GM12891 (cell line): ENCODE measurements around the gene PTPRN2.

Source experiments
- DNase-seq: peaks from one replicate; pipeline ENCODE4 v3.0.0; 2011; ENCODE audit warnings: low spot score; ENCODE audit not compliant: insufficient read length
- FAIRE-seq: peaks from 2 replicates; lab custom pipeline; 2011; peaks lifted over from hg19 to GRCh38; lab: Jason Lieb, UNC
- PAX5 ChIP-seq: IDR thresholded peaks from 2 replicates; pipeline ENCODE4 v1.6.1; 2011; ENCODE audit warnings: low read length, moderate library complexity, mild to moderate bottlenecking; ENCODE audit not compliant: insufficient read depth, severe bottlenecking
- POLR2A ChIP-seq: IDR thresholded peaks from 2 replicates; pipeline ENCODE4 v1.6.1; 2011; ENCODE audit warnings: low read depth, low read length, control low read depth
- POLR2AphosphoS5 ChIP-seq: IDR thresholded peaks from 2 replicates; pipeline ENCODE4 v1.6.1; 2011; ENCODE audit warnings: low read depth, low read length, control low read depth
- POU2F2 ChIP-seq: IDR thresholded peaks from 2 replicates; pipeline ENCODE4 v1.6.1; 2011; ENCODE audit warnings: low read depth, mild to moderate bottlenecking, control low read depth, low read length, moderate library complexity
- SPI1 ChIP-seq: IDR thresholded peaks from 2 replicates; pipeline ENCODE4 v1.6.1; 2011; ENCODE audit warnings: low read depth, low read length, control low read depth
- TAF1 ChIP-seq: IDR thresholded peaks from 2 replicates; pipeline ENCODE4 v1.6.1; 2011; ENCODE audit warnings: low read depth, low read length, control low read depth

PTPRN2 gene

GRCh38 chr7:157751406-157751805, 836.2 kb downstream of the PTPRN2 start:
- DNase-seq (no peak), FAIRE-seq (no peak)
- TF ChIP-seq POLR2A (no peak), POU2F2 (no peak), PAX5 (no peak), TAF1 (no peak), POLR2AphosphoS5 (no peak), SPI1 (no peak)

DNA sequence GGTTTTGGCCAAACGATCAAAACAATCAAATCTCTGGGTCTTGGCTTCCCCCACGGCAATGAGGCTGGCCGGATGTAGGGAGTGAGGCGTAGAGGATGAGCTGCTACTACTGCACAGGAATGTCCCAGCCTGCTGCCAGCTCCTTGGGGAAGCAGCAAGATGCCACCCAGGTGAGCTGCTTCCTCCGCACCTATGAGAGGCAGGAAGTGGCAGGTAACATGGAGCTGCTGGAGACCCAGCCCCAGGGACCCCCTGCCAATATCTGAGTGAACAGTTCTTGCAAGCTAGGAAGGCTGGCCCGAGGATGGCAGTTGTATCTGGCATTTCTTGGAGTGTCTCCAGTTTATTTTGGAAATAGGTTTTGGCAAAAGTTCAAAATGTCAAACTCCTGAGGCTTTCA, 837.3 kb downstream of the PTPRN2 start:
- DNase-seq = no peak
- FAIRE-seq = no peak
- no peak for TF ChIP-seq POU2F2
- no peak for TF ChIP-seq SPI1
- no peak for TF ChIP-seq TAF1
- TF ChIP-seq POLR2AphosphoS5 = no peak
- no peak for TF ChIP-seq PAX5
- no peak for TF ChIP-seq POLR2A

- TF ChIP-seq POLR2AphosphoS5 (no peak), TAF1 (no peak), SPI1 (no peak), PAX5 (no peak), POLR2A (no peak)
- DNase-seq (no peak), FAIRE-seq (no peak)
These were observed 841.6 kb downstream of the PTPRN2 start for GRCh38 chr7:157745721-157746709.

DNA sequence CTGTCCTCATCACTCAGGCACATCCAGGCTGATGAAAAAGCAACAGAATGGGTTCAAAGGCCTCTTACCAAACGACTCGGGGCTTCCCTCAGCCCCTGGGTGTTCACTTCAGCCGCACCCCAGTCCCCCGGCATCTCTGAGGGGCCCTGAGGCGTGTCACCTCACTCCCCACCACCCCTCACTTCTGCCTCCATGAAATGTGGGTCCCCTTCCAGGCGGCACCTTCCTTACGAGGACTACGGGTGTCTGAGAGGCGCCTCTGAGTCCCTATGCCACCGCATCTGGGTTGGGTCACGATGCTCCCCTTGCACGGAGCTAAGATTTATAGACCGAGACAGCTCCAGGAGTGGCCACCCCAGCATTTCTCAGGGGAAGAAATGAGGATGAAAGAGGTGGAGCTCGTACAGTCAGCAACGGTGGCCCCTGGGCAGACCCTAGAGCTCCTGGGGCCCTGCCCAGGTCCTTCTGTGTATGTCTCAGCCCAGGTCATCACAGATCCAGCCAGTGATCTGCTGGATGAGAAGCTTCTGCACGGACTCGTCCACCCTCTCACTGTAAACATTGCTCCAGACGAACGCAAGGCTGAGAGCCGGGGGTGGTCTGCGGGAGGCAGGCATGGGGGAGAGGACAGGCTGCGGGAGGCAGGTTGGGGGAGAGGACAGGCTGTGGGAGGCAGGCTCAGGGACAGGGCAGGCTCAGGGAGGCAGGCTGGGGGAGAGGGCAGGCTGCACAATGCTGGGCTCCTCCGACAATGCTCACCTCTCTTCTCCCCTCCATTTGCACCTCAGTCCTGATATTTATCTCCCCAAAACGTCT, 842.6 kb downstream of the PTPRN2 start:
- TF ChIP-seq POU2F2 (no peak), TAF1 (no peak), POLR2A (no peak), PAX5 (no peak), SPI1 (no peak), POLR2AphosphoS5 (no peak)
- no peak for FAIRE-seq
- DNase-seq = no peak

- TF ChIP-seq SPI1 = no peak
- no peak for TF ChIP-seq POLR2A
- no peak for TF ChIP-seq POU2F2
- no peak for FAIRE-seq
- no peak for DNase-seq
These were observed 843.7 kb downstream of the PTPRN2 start for GRCh38 chr7:157743781-157744525.

DNA sequence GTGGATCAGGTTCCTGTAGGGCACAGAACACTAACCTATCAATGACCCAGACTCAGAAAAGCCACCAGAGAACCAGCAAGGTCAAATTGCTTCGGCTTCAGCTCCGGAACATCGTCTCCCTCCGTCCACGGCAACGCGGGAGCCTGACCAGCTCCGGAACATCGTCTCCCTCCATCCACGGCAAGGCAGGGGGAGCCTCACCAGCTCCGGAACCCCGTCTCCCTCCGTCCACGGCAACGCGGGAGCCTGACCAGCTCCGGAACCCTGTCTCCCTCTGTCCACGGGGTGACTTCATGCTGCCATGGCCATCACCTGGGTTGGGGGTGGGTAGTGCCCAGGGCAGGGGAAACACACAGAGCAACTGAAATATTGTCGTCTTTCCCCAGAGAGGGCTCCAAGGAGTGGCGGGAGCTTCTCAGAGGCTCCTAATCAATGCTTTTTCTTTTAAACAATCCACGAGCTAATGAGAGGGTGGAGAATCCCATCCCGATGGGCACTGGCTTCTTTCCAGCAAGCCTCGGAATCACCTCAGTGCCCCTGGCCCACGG, 847.3 kb downstream of the PTPRN2 start:
- FAIRE-seq = no peak
- TF ChIP-seq POLR2A = no peak
- TF ChIP-seq POU2F2 = no peak
- TF ChIP-seq SPI1 = no peak
- no peak for TF ChIP-seq POLR2AphosphoS5
- no peak for TF ChIP-seq PAX5
- TF ChIP-seq TAF1 = no peak
- DNase-seq = no peak

- FAIRE-seq (no peak), DNase-seq (no peak)
- TF ChIP-seq SPI1 (no peak), TAF1 (no peak), POLR2AphosphoS5 (no peak), POU2F2 (no peak), POLR2A (no peak), PAX5 (no peak)
These were observed 848.0 kb downstream of the PTPRN2 start for GRCh38 chr7:157739650-157740049.

- TF ChIP-seq SPI1 (no peak), PAX5 (no peak), POLR2AphosphoS5 (no peak), POLR2A (no peak), POU2F2 (no peak), TAF1 (no peak)
- DNase-seq = no peak
- no peak for FAIRE-seq
These were observed 848.6 kb downstream of the PTPRN2 start for GRCh38 chr7:157739031-157739430.

GRCh38 chr7:157738066-157738460, 849.6 kb downstream of the PTPRN2 start:
- TF ChIP-seq PAX5 (no peak), POLR2A (no peak), SPI1 (no peak), TAF1 (no peak), POU2F2 (no peak), POLR2AphosphoS5 (no peak)
- no peak for DNase-seq
- FAIRE-seq = no peak
